ENCODE measurements around the gene ACOXL. TPM values are rescaled to one million over a fixed set of nuclear protein-coding genes. Genes with fewer than 3 reads are reported as not detected.

Gene ACOXL
- total RNA-seq, 6 experiments from 2014 or later: not detected

DNA sequence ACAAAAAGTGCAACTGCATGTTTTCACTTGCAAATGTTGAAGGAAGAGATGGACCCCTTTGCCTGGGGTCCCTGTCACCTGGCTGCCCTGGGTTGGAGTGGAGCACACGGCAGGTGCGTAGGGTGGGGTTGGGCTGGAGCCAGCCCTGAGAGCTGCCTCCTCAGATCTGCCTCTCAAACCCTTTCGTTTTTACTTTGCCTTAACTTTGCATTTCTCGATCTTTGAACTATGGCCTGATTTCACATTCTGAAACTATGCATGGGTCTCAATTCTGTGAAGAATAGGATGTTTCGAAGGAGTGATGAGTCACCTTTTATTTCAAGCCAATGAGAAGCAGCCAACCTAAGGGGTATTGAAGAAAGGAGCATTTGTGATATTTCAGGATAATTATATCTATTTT is 132.8 kb downstream of the ACOXL start:
- Histone ChIP-seq H3K36me3 (no peaks in the 10 kb centered on the region), H3K27ac (no peak overlapping the region), H3K4me3 (no peak overlapping the region), H3K27me3 (no peaks in the 10 kb centered on the region), H3K9me3 (no peaks in the 10 kb centered on the region), H3K4me1 (no peaks in the 10 kb centered on the region)
- no peak for ATAC-seq
- 46% methylated on average over 5 of the region's 5 CpGs for WGBS (ENCODE audit: insufficient coverage, low coverage, low lambda C conversion rate, missing lambda C conversion rate)
- intact Hi-C loops (cut with DNase I): no loop called here
- no peak for DNase-seq
- TF ChIP-seq, protein P1, sequence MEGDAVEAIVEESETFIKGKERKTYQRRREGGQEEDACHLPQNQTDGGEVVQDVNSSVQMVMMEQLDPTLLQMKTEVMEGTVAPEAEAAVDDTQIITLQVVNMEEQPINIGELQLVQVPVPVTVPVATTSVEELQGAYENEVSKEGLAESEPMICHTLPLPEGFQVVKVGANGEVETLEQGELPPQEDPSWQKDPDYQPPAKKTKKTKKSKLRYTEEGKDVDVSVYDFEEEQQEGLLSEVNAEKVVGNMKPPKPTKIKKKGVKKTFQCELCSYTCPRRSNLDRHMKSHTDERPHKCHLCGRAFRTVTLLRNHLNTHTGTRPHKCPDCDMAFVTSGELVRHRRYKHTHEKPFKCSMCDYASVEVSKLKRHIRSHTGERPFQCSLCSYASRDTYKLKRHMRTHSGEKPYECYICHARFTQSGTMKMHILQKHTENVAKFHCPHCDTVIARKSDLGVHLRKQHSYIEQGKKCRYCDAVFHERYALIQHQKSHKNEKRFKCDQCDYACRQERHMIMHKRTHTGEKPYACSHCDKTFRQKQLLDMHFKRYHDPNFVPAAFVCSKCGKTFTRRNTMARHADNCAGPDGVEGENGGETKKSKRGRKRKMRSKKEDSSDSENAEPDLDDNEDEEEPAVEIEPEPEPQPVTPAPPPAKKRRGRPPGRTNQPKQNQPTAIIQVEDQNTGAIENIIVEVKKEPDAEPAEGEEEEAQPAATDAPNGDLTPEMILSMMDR (IDR thresholded peaks at IDR 0.05): no peak
- TF ChIP-seq POLR2A (IDR thresholded peaks at IDR 0.05): no peak

DNA sequence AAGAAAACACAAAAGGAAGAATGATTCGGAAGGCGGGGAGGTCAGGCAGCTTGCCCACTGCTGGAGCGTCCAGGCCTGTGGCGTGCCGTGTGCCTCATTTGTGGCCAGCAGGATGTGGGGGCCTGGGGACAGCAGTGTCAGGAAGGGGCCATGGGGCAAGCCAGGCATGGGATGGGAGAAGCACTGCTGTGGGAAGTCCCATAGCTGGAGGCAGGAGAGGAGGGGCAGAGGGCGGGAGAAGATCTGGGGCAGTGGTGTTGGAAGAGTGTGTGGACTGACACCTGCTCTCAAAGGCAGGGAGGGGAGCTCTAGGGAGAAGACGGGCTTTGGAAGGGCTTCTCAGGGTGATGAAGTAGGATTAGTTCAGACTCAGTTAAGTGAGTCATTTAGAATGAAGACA is 133.7 kb downstream of the ACOXL start:
- TF ChIP-seq POLR2A (IDR thresholded peaks at IDR 0.05): no peak
- TF ChIP-seq, protein P1 (IDR thresholded peaks at IDR 0.05): no peak
- Histone ChIP-seq H3K4me3 (no peak overlapping the region), H3K4me1 (no peaks in the 10 kb centered on the region), H3K27ac (no peak overlapping the region), H3K9me3 (no peaks in the 10 kb centered on the region), H3K27me3 (no peaks in the 10 kb centered on the region), H3K36me3 (no peaks in the 10 kb centered on the region)
- intact Hi-C loops (cut with DNase I): no loop called here
- WGBS (ENCODE audit: insufficient coverage, low coverage, low lambda C conversion rate, missing lambda C conversion rate): 59% methylated on average over 7 of the region's 7 CpGs
- ATAC-seq: no peak
- no peak for DNase-seq

DNA sequence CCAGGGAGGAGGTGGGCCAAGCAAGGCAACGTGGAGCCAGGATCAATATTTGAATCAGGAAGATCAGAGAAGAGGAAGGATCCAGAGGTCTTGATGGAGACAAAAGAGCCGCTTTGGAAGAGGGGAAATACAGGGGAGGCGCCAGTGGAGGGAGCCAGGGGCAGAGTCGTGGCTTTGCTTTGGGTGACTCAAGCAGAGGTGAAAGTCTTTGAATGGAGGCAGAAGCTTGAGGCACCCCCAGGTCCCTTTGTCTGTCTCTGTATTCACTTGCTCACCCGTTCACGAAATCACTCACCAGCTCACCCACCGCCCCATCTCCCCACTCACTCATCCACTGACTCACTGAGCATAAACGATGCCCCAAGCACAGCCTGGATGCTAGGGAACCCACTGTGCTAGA is 134.1 kb downstream of the ACOXL start:
- Histone ChIP-seq H3K27me3 (no peaks in the 10 kb centered on the region), H3K36me3 (no peaks in the 10 kb centered on the region), H3K9me3 (no peaks in the 10 kb centered on the region), H3K4me3 (no peak overlapping the region), H3K27ac (no peak overlapping the region), H3K4me1 (no peaks in the 10 kb centered on the region)
- ATAC-seq (no peak), DNase-seq (no peak)
- intact Hi-C loops (cut with DNase I): no loop called here
- TF ChIP-seq POLR2A (IDR thresholded peaks at IDR 0.05): no peak
- TF ChIP-seq, protein P1 (IDR thresholded peaks at IDR 0.05): no peak
- WGBS (ENCODE audit: insufficient coverage, low coverage, low lambda C conversion rate, missing lambda C conversion rate): 76% methylated on average over 4 of the region's 8 CpGs

DNA sequence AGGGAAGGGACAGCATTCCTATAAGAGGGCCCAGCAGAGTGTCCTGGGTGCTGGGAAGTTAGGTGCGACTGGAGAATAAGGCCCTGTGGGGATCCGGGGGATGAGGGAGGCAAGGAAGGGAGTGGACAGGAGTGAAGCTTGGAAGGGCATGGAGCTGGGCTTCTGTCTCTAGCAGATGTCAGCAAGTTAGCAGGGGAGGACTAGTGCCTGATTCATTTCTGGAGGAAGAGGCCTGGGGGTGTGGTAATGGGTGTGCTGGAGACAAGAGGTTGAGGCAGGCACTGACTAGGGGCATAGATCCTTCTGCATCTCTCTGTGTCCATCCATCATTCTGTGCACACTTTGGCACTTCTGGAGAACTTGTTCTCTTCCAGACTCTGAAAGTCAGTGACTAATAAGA is 134.7 kb downstream of the ACOXL start:
- H3K4me1 ChIP-seq: no peaks in the 10 kb centered on the region
- intact Hi-C loops (cut with DNase I): no loop called here
- H3K27me3 ChIP-seq: no peaks in the 10 kb centered on the region
- TF ChIP-seq, protein P1 (IDR thresholded peaks at IDR 0.05): no peak
- no peak for TF ChIP-seq POLR2A (IDR thresholded peaks at IDR 0.05)
- DNase-seq: no peak
- H3K4me3 ChIP-seq: no peak overlapping the region
- WGBS (ENCODE audit: insufficient coverage, low coverage, low lambda C conversion rate, missing lambda C conversion rate): 90% methylated on average over 2 of the region's 2 CpGs
- no peak overlapping the region for H3K27ac ChIP-seq
- H3K36me3 ChIP-seq: no peaks in the 10 kb centered on the region
- no peak for ATAC-seq
- H3K9me3 ChIP-seq: no peaks in the 10 kb centered on the region

DNA sequence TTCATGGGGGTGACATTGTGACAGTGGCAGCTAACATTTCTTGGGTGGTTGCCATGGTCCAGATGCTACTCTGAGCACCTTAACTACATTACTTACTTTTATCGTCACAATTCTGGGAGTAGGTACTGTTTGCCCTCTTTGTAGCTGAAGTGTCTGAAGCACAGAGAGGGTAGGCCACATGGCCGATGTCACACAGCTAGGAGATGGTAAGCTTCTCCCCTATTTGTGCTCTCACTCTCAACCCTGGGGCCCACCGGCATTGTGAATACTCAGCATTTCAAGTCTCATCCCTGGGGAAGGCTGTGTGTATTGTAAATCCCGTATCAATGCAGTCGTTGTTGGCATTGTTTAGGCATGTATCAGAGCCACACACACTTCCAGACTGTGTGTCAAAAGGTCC is 136.6 kb downstream of the ACOXL start:
- H3K36me3 ChIP-seq: no peaks in the 10 kb centered on the region
- H3K27ac ChIP-seq: no peak overlapping the region
- no peaks in the 10 kb centered on the region for H3K27me3 ChIP-seq
- intact Hi-C loops (cut with DNase I): no loop called here
- TF ChIP-seq POLR2A (IDR thresholded peaks at IDR 0.05): no peak
- TF ChIP-seq, protein P1 (IDR thresholded peaks at IDR 0.05): no peak
- no peaks in the 10 kb centered on the region for H3K4me1 ChIP-seq
- H3K9me3 ChIP-seq: no peaks in the 10 kb centered on the region
- no peak overlapping the region for H3K4me3 ChIP-seq
- ATAC-seq (no peak), DNase-seq (no peak)
- WGBS (ENCODE audit: insufficient coverage, low coverage, low lambda C conversion rate, missing lambda C conversion rate): 80% methylated on average over 1 of the region's 5 CpGs

Measured in right lobe of liver (tissue), 6 donors.